HG02884 (cell line): ENCODE data around the gene SUN3.
"Not testable (repeated sequence)": the region's sequence is repeated elsewhere in the genome, so short reads cannot be mapped to it uniquely, and the experiment has no call there.

Experiments used
- ATAC-seq: cut with Tn5 transposase; IDR thresholded peaks from one replicate; pipeline ENCODE4 v1.9.1; 2021; ENCODE audit warnings: mild to moderate bottlenecking, moderate library complexity; ENCODE audit not compliant: unreplicated experiment

Gene SUN3

DNA sequence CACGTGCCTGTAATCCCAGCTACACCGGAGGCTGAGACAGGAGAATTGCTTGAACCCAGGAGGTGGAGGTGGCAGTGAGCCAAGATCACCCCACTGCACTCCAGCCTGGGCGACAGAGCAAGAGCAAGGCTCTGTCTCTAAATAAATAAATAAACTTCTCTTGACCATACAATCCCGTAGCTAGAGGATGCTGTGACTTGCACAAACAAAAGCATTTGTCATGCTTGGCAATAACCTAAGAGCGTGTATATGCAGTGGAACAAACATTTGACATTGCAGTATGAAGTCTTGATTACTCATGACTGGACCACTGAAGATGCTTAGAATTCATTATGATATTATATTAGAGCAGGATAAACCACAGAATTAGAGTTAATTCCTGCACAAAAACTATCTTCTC, 5.0 kb upstream of the SUN3 start:
- ATAC-seq, result no peak

DNA sequence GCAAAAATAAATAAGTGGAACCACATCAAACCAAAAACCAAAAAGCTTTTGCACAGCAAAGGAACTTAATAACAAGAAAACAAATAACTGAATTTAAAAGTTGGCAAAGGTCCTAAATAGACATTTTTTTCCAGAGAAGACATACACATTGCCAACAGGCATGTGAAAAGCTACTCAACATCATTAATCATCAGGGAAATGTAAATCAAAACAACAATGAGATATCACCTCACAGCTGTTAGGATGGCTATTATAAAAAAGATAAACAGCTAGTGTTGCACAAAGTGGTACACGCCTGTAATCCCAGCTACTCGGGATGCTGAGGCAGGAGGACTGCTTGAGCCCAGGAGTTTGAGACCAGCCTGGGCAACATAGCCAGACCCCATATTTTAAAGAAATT, 2.2 kb upstream of the SUN3 start:
- ATAC-seq, result no peak

DNA sequence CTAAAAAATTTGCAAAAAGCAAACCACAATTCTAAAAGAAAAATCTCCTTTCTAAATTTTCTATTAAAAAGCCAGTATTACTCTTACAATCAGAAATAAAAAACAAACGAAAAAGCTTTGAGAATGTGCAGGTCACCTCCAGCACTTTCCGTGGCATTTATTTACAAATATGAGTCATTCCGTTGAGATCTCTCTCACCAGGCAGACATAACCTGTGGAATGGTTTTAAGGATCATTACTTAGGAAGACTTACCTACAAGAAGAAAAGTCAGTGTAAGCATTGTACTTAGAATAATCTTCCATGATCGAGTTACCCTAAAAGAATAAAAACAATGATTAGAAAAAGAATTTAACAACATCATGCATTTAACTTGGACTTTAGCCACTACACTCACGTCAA, 3.3 kb downstream of the SUN3 start:
- no peak for ATAC-seq

- ATAC-seq, result no peak
Observed at GRCh38 chr7:48017674-48018073, 11.2 kb downstream of the SUN3 start.

DNA sequence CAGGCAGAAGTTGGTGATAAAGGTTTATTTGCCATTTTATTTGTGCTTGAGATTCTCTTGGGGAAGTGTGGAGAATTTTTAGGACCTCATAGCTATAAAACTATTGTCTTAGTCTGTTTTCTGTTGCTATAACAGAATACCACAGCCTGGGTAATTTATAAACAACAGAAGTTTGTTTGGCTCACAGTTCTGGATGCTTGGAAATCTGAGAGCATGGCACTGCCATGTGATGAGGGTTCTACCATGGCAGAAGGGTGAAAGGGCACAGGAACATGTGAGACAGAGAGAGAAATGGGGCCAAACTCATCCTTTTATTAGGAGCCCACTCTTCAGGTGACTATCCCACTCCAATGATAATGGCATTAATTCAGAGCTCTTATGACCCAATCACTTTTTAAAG, 12.3 kb downstream of the SUN3 start:
- ATAC-seq, result no peak

DNA sequence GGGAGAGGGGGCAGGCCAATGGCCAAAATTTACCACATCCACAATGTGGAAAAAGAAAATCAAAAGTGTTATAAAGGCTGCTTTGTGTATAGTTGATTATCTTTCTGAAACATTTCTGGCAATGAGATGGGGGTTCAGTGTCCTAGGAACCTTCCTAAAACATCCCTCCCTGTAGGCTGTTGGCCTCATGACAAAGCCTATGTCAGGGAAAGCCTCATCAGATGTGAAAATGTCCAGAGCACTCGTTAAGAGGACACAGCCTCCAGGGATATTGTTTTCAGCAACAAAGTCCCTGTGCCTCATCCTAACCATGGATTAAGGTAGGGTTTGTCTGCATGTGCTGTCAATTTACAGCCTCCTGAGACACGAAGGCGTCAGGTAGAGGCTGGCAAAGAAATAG, 17.0 kb downstream of the SUN3 start:
- ATAC-seq, result no peak

- ATAC-seq, result peak; percentile 55
Observed at GRCh38 chr7:48011323-48011722, 17.6 kb downstream of the SUN3 start.

DNA sequence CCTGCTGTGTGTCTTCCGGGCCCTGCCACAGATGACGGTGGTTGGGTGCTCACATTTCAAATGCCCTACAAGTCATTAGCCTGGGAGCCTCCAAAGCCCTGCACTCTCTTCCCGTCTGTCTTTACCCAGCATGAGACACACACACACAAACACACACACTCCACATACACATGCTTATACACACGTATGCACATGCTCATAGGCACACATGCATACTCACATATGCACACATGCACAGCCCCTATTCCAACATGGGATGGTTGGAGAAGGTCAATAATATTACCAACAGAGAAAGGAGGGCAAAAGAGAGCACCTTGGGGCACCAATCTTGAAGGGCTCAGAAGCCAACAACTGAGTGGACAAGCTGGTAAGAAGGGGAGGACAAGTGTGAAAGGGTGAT, 19.0 kb downstream of the SUN3 start:
- ATAC-seq, result no peak

DNA sequence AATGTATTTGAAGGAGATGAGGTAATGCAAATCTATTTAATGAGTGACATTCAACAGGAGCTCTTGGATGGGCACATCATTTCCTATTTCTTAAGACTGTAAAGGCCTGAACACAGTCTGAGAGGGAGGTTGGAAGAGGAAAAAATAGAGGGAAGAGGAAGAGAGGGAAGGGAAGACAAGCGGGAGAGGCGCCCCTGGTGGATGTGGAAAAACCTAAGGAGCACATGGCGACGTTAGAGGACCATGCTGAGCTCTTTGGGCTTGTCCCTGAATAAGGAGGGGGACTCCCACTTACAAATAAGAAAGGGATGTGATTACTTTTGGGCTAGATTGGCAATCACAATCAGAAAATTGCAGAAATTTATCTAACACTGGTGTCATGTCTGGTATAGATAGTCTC, 19.6 kb downstream of the SUN3 start:
- ATAC-seq, result no peak

DNA sequence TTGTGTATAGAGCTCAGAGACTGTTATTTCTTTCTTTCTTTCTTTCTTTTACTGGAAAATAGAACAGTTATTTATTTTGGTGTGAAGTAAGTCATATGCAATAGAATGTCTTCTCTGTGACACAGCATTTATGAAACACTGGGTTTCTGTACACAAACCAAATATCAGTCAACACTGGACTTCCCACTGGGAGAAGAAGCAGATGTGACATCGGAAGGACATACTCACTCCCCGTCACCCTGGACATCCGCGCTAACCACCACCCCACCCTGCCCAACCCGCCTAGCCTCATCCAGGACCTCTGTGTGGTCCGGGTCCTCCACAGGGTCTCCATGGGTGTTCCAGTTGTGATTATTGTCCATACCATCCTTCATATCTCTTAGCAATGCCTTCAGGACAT, 22.0 kb downstream of the SUN3 start:
- no peak for ATAC-seq

DNA sequence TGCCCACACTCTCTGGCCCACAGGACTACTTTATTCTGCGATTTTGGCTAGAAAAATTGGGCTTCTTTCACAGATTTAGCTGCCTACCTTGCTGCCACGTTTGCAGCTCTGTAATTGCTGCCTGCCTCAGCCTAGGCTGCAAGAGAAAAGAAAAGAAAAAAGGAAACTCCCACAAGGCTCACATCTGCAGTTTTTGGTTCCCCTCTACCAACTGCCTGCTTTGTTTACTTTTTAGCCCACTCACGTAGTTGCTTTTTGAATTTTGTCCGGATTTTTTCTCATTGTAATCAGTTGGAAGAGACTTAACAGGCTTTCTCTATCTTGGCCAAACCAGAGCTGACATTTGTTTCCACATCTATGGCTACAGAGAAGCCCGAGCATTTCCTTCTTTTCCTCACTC, 24.3 kb downstream of the SUN3 start:
- peak; percentile 82 for ATAC-seq

DNA sequence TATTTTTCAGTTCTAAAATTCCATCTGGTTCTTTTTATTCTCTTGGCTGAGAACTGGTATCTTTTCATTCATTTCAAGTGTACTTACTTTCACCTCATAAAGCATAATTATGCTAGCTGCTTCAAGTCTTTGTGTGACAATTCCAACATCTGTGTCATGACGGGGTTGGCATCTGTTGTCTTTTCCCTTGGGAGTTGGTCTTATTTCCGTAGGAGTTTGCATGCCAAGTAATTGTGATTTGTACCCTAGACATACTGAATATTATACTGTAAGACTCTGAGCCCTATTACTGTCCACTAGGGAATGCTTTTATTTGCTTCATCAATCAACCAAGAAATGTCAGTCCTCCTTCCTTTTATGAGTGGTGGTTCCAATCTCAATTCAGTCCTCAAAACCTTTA, 24.9 kb downstream of the SUN3 start:
- ATAC-seq, result no peak

DNA sequence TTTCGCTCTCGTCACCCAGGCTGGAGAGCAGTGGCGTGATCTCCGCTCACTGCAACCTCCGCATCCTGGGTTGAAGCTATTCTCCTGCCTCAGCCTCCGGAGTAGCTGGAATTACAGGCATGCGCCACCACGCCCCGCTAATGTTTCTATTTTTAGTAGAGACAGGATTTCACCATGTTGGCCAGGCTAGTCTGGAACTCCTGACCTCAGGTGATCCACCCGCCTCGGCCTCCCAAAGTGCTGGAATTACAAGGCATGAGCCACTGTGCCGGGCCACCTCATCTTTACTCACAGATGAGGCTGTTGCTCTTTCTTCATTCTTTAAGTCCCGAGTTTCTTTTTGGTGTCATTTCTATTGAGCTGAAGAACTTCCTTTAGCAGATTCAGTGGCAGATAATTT, 28.7 kb downstream of the SUN3 start:
- not testable (repeated sequence) for ATAC-seq

DNA sequence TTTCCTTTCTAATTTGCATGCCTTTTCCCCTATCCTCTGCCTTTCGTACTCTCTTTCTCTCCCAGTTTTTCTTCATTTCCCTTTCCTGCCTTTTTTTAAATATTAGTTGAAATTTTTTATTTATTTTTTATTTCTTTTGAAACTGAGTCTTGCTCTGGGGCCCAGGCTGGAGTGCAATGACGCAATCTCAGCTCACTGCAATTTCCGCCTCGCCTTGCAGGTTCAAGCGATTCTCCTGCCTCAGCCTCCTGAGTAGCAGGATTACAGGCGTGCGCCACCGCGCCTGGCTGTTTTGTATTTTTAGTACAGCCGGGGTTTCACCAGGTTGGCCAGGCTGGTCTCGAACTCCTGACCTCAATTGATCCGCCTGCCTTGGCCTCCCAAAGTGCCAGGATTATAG, 29.5 kb downstream of the SUN3 start:
- ATAC-seq, result no peak

- no peak for ATAC-seq
Observed at GRCh38 chr7:47992446-47992845, 36.5 kb downstream of the SUN3 start.

- ATAC-seq, result peak; percentile 98
Observed at GRCh38 chr7:47991741-47992311, 37.1 kb downstream of the SUN3 start.

DNA sequence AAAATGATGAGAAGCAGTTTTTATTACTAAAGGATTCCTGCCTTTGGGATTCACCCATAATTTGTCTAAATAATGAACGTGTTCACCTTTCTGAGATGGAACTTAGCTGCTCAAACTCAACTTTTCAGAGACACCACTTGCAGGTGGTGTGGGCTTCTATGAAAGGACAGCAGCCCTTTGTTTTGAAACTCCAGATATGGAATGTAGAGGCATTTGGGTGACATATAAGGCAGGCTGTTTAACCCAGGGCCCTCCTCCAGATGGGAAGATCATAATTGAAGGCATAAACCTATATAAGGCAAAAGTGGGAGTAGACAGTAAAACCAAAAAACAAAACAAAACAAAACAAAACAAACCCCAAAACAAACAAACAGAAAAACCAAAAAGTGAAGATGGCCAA, 37.6 kb downstream of the SUN3 start:
- no peak for ATAC-seq

DNA sequence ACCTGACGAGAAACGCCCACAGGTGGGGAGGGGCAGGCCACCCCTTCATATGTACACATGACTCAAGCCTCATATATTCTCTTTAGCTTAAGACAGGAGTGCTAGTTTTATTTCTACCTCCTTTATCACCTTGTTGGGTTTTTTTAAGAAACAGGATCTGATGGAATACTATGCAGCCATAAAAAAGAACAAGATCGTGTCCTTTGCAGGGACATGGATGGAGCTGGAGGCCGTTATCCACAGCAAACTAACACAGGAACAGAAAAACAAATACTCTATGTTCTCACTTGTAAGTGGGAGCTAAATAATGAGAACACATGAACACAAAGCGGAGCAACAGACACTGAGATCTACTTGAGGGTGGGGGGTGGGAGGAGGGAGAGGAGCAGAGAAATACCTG, 38.3 kb downstream of the SUN3 start:
- ATAC-seq, result no peak

DNA sequence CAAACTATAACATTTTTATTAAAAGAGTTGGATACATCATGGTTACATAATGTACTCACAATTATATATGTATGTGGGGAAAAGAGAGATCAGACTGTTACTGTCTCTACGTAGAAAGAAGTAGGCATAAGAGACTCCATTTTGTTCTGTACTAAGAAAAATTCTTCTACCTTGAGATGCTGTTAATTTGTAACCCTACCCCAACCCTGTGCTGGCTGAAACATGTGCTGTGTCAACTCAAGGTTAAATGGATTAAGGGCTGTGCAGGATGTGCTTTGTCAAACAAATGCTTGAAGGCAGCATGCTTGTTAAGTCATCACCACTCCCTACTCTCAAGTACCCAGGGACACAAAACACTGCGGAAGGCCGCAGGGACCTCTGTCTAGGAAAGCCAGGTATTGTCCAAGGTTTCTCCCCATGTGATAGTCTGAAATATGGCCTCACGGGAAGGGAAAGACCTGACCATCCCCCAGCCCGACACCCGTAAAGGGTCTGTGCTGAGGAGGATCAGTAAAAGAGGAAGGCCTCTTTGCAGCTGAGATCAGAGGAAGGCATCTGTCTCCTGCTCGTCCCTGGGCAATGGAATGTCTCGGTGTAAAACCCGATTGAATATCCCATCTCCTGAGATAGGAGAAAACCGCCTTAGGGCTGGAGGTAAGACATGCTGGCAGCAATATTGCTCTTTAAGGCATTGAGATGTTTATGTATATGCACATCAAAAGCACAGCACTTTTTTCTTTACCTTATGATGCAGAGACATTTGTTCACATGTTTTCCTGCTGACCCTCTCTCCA, 39.1 kb downstream of the SUN3 start:
- ATAC-seq, result not testable (repeated sequence)

- no peak for ATAC-seq
Observed at GRCh38 chr7:47988496-47989386, 40.2 kb downstream of the SUN3 start.

GRCh38 chr7:47982610-47983009, 46.3 kb downstream of the SUN3 start:
- no peak for ATAC-seq

- not testable (repeated sequence) for ATAC-seq
Observed at GRCh38 chr7:47980648-47981047, 48.3 kb downstream of the SUN3 start.
